OCI-LY3 (cell line): ENCODE measurements around the gene PLA2G4E.

ENCODE experiments used
- EZH2phosphoT487 ChIP-seq: fragments of 200-600 bp; shearing (Covaris generic); IDR thresholded peaks from 2 replicates; pipeline ENCODE4 v1.6.1; 2018; ENCODE audit warnings: antibody characterized with exemption, mixed run types, low read depth
- TF ChIP-seq, protein P1 (sequence below): fragments of 200-600, 300-600 bp; sonication (generic); IDR thresholded peaks from 2 replicates; pipeline ENCODE4 v1.5.1; 2014; ENCODE audit warnings: antibody characterized with exemption, low read length, low read depth

DNA sequence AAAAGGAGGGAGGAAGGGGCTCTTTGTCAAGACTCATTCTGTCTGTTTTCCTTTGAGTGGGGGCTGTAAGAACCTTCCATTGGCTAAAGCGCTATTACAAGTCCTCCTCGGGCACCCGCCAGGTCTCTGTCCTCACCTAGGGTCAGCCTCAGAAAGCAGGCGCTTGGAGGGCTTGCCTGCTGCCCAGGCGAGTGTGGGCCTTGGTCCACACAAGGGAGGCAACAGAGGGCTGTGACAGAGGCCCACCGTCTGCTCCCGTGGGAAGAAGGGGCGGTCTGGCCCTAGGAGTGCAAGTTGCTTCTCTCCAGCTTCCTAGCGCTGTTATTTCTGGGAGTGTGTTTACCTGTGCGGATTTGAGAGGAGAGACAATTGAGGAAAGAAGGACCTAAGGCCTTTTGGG, 24.5 kb downstream of the PLA2G4E start:
- TF ChIP-seq, protein P1, sequence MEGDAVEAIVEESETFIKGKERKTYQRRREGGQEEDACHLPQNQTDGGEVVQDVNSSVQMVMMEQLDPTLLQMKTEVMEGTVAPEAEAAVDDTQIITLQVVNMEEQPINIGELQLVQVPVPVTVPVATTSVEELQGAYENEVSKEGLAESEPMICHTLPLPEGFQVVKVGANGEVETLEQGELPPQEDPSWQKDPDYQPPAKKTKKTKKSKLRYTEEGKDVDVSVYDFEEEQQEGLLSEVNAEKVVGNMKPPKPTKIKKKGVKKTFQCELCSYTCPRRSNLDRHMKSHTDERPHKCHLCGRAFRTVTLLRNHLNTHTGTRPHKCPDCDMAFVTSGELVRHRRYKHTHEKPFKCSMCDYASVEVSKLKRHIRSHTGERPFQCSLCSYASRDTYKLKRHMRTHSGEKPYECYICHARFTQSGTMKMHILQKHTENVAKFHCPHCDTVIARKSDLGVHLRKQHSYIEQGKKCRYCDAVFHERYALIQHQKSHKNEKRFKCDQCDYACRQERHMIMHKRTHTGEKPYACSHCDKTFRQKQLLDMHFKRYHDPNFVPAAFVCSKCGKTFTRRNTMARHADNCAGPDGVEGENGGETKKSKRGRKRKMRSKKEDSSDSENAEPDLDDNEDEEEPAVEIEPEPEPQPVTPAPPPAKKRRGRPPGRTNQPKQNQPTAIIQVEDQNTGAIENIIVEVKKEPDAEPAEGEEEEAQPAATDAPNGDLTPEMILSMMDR = no peak
- no peak for TF ChIP-seq EZH2phosphoT487
